Right kidney (tissue), 9 donors: ENCODE results near the gene GLUD2.
"Not testable (repeated sequence)": the region's sequence is repeated elsewhere in the genome, so short reads cannot be mapped to it uniquely, and the experiment has no call there.

Experiments used
- DNase-seq: peaks from one replicate; pipeline ENCODE4 v3.0.0-alpha.2; 2016
- long read RNA-seq, 8 donors: transcript quantifications; one replicate each; lab custom pipeline, GENCODE V29; 2026

The GLUD2 gene
- long read RNA-seq, donor 1, partial matches to known transcripts = 0 of 2 reads
- long read RNA-seq, donor 1, other reads (novel, unspliced or antisense) = 0 of 2 reads
- long read RNA-seq, donor 2, partial matches to known transcripts = 0 of 3 reads
- long read RNA-seq, donor 2, other reads (novel, unspliced or antisense) = 0 of 3 reads
- long read RNA-seq, donor 3, transcript GLUD2-201 (1 exons, 2,493 nt) = major isoform, 5 of 5 reads
- long read RNA-seq, donor 3, partial matches to known transcripts = 0 of 5 reads
- long read RNA-seq, donor 3, other reads (novel, unspliced or antisense) = 0 of 5 reads
- long read RNA-seq, donor 4, partial matches to known transcripts = 0 of 3 reads
- long read RNA-seq, donor 4, other reads (novel, unspliced or antisense) = 0 of 3 reads
- long read RNA-seq, donor 5, partial matches to known transcripts = 0 of 3 reads
- long read RNA-seq, donor 5, other reads (novel, unspliced or antisense) = 0 of 3 reads
- long read RNA-seq, donor 6, transcript GLUD2-201 (1 exons, 2,493 nt) = major isoform, 5 of 5 reads
- long read RNA-seq, donor 6, partial matches to known transcripts = 0 of 5 reads
- long read RNA-seq, donor 6, other reads (novel, unspliced or antisense) = 0 of 5 reads
- long read RNA-seq, donor 7, transcript GLUD2-201 (1 exons, 2,493 nt) = major isoform, 6 of 6 reads
- long read RNA-seq, donor 7, partial matches to known transcripts = 0 of 6 reads
- long read RNA-seq, donor 7, other reads (novel, unspliced or antisense) = 0 of 6 reads
- long read RNA-seq, donor 8, partial matches to known transcripts = 0 of 3 reads
- long read RNA-seq, donor 8, other reads (novel, unspliced or antisense) = 0 of 3 reads

GRCh38 chrX:121047441-121048419 is at the start of gene GLUD2:
TSS of gene GLUD2 (plus strand) at chrX:121047610. CDS start at chrX:121047685, 75 bp downstream.
- DNase-seq = peak; percentile 51

GRCh38 chrX:120999413-120999812 is 48.0 kb upstream of the GLUD2 start:
- no peak for DNase-seq

GRCh38 chrX:121000589-121000988 is 46.8 kb upstream of the GLUD2 start:
- DNase-seq = no peak

GRCh38 chrX:121008920-121009319 is 38.5 kb upstream of the GLUD2 start:
- DNase-seq = no peak

GRCh38 chrX:121009764-121010163 is 37.6 kb upstream of the GLUD2 start:
- DNase-seq = no peak

DNA sequence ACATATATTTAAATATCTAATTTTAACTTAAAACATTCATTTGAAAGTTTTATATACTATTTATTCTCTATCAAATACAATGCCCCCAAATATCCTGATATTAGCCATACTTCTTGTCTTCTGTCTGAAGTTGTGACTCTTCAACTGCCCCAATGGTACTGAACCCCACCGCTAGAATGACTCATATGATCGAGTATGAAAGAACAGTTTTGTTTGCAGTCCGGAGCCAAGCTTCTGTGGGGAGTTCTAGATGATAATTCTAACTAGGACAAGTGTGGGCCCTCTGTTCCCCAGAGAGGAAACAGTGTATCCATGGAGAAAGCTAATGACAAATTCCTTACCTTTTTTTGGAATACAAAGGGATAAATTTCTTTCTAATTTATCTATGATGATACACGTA is 37.2 kb upstream of the GLUD2 start:
- no peak for DNase-seq

DNA sequence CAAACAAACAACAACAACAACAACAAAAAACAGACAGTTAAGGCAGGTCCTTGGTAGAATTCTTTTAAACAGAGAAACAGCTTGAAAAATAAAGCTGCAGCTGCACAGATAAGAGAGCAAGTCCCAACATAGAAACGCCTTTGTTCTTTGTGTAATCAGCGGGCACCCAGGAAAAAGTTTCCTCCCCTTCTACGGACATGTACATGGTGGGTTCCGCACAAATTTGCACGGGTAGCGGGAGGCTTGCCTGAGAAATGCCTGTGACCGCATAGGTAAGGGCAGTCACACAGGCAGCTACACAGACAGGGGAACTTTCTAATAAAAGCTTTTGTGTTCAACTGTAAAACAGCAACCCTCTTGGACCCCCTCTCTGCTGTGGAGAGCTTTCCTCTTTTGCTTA is 36.2 kb upstream of the GLUD2 start:
- no peak for DNase-seq

GRCh38 chrX:121013897-121014455 is 33.4 kb upstream of the GLUD2 start:
- no peak for DNase-seq

DNA sequence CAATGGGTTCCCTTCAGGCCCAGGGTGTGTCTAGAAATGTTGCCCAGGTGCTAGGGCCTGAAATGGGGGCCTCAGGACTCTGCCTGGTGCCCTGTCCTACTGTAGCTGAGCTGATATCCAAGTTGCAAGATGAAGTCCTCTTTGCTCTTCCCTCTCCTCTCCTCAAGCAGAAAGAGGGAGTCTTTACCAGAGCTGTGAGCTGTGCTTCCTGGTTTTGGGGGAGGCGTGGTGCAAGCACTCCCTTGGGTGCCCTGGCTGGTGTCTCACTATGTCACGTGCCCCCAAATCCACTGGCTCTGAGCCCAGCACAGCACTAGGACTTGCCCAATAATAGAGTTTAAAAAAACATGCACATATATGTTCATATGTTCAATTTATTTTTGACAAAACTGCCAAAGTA is 32.6 kb upstream of the GLUD2 start:
- DNase-seq = no peak

DNA sequence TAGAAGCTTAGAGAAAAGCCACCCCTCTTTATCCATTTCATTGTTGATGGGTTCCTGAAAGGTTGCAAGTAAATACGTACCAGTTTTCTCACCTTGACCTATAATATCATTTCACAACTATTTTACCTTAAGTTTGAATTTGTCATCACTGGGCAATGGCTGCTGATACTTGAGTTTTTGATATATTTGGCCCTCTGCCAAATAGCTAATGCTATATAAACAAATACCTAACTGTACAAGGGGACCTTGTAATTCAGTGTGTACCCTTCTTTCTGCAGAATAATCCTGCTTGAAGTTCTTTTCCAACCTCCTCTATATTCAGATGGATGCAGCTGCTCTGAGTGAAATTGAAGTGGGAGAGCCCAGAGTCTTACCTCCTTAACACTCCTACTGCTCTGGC is 19.0 kb upstream of the GLUD2 start:
- no peak for DNase-seq

GRCh38 chrX:121030083-121030482 is 17.3 kb upstream of the GLUD2 start:
- no peak for DNase-seq

DNA sequence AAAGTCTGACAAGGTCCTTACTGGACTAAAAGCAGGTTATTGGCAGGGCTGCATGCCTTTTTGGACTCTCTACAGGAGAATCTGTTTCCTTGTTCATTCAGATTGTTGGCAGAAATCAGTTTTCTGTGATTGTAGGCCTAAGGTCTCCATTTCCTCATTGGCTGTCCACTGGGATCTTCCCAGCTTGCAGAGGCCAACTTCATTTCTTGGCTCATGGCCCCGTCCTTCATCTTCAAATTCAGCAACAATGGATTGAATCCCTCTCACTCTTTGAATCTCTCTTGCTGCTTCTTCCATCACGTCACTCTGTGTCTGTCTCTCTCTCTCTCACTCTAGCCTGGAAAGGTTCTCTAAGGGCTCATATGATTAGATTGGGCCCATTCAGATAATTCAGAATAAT is 14.9 kb upstream of the GLUD2 start:
- no peak for DNase-seq

DNA sequence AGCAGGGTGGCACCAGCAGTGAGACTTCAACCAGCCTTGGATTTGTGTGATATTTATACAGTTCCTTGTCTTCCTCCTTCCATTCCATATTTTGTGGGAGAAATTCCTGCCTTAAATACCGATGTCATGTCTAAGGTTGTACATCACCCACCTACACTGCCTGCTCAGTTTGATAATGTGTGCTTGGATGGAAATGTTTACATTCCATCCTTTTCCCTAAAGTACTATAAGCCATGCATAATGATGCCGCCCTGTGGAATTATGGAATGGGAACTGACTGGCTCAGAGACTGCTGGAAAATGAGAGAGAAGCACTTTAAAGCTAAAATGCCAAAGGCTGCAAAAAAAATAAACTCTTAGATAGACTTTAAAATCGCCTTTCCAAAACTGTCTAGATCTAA is 11.3 kb upstream of the GLUD2 start:
- no peak for DNase-seq

DNA sequence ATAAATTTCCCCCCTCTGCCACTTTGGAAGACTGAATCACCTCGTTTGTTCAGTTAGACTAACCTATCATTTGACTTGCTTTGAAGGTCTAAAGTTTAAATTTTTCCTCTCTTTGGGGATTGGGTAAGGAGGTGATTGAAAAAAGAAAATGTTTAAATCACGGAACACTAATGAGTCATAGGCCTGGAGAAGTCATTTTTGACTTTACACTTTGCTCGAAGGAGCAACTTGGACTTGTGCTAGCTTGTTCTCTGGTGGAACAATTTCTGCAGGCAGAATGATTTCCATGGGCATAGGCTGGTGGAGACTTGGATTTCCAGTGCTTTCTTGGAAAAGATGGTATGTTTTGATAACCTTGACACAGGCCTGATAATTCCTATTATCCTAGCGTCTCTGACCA is 10.5 kb upstream of the GLUD2 start:
- no peak for DNase-seq

GRCh38 chrX:121050781-121051180 is 3.4 kb downstream of the GLUD2 start:
- DNase-seq = no peak

DNA sequence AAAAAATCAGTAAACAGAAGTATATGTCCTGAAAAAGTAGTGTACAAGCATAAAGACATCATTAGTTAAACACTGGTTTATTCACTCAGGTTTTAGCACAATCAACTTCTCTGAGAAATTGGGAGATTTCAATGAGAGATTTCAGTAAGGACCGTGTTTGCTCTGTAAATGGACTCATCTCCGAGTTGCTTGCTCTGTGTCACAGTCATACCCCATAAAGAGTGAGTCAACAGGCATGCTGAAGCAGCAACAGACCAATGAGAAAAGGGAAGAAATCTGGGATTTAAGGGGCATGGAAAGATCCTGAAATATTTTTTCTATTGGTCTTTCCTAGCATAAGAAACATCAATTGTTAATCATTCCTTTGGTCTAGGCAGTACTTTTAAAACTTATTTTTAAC is 4.7 kb downstream of the GLUD2 start:
- DNase-seq = no peak

- no peak for DNase-seq
Observed at GRCh38 chrX:121062289-121062688, 14.9 kb downstream of the GLUD2 start.

DNA sequence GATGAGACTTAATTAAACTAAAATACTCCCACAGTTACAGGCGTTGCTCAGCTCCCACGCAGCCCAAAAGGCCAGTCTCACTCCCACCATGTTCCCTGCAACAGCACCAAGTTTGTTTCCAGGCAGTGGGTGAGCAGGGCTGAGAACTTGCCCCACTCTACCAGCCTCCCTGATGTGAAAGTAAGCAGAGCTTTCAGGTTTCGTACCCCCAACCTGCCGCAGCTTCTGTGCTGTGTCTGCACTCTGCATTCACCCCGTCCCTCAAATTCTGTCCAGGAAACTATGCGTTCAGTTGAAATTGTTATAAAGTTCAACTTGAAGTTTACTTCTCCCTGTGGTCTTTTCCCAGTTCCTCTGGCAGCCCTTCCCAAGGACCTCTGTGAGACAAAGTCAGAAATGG is 17.2 kb downstream of the GLUD2 start:
- no peak for DNase-seq

DNA sequence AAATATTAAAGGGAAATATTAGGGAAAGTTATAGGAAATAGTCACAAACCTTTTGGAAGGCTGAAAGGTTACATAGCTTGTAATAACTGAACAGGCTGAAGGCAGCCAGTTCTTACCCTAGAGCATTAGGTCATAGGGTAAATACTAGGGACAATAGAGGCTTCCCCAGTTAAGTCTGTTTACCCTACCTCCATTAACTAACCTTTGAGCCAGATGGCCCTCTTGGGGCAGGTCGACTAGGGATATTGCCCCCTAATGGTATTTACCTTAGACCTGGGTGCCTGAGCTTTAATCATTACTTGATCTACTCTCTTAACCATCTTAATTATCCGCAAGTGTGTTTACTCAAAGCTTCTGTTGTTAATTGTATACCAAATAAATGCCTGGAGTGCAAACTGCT is 36.8 kb downstream of the GLUD2 start:
- not testable (repeated sequence) for DNase-seq

DNA sequence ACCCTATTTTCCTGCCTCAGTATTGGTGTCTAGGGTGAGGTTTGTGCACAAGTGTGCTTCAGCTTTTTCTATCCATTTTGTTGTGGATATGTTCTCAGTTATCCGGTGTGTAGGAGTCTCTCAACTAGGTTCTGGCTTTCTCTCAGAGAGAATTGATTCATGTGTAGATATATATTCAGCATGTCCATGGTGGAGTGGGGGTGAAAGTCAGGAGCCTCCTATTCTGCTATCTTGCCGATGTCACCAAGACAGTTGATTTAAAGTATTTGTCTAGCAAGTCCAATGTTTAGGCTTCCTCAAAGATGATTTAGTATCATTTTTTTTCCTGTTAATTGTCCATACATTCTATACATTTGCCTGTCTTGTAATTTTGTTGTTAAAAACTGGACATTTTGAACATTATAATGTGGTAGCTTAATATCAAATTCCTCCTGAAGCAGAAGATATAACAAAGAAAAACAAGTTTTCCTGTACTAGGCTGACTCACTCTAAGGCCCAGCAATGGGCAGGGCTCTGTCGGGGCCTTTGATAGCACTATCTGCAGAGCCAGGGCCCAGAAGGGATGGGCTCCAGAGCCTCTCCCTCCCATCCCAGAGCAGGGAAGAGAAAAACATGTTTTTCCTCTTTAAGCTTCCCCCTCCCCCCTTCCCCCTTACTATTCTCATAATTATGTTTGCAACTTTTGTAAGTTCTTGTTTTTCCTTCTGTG is 37.6 kb downstream of the GLUD2 start:
- DNase-seq = no peak

- DNase-seq = no peak
Observed at GRCh38 chrX:121085612-121086010, 38.2 kb downstream of the GLUD2 start.
